PFSK-1 (cell line): Measurements from ENCODE around the gene PGBD5.

Experiments used
- FOXP2 ChIP-seq: optimal IDR thresholded peaks from 2 replicates; pipeline ENCODE3; 2011; ENCODE audit warnings: borderline replicate concordance, control low read depth, inconsistent platforms; ENCODE audit not compliant: insufficient read depth; ENCODE audit errors: extremely low read length, extremely low read depth
- POLR2AphosphoS5 ChIP-seq: IDR thresholded peaks from 2 replicates; pipeline ENCODE4 v1.6.1; 2012; ENCODE audit warnings: low read depth, mild to moderate bottlenecking, control low read depth, low read length, moderate library complexity
- REST ChIP-seq, 2 experiments: IDR thresholded peaks; 2 replicates each; pipeline versions ENCODE4 v1.6.1 to v1.8.0; 2011 to 2012; ENCODE audit warnings: low read depth in 2 of 2, low read length in 2 of 2, control low read depth in 1 of 2, inconsistent platforms in 1 of 2, mild to moderate bottlenecking in 1 of 2, moderate library complexity in 1 of 2; ENCODE audit not compliant: insufficient read depth in 1 of 2
- SIN3A ChIP-seq: IDR thresholded peaks from 2 replicates; pipeline ENCODE4 v1.6.1; 2012; ENCODE audit warnings: mild to moderate bottlenecking, low read length, moderate library complexity, borderline replicate concordance; ENCODE audit not compliant: insufficient read depth
- TAF1 ChIP-seq: IDR thresholded peaks from 2 replicates; pipeline ENCODE4 v1.6.1; 2012; ENCODE audit warnings: low read length, control low read depth, borderline replicate concordance; ENCODE audit not compliant: insufficient read depth

Gene PGBD5

GRCh38 chr1:230317823-230318819 is 108.0 kb downstream of the PGBD5 start:
- no peak for TF ChIP-seq SIN3A
- TF ChIP-seq TAF1: no peak
- TF ChIP-seq REST (IDR thresholded peaks at IDR 0.05; ENCODE audit: insufficient read depth in 1 of 2, low read depth in 2 of 2, low read length in 2 of 2): no peak
- TF ChIP-seq POLR2AphosphoS5: no peak
- no peak for TF ChIP-seq FOXP2

GRCh38 chr1:230316864-230317745 is 109.0 kb downstream of the PGBD5 start:
- TF ChIP-seq REST (IDR thresholded peaks at IDR 0.05; ENCODE audit: insufficient read depth in 1 of 2, low read depth in 2 of 2, low read length in 2 of 2): no peak
- TF ChIP-seq FOXP2: no peak
- TF ChIP-seq POLR2AphosphoS5: no peak
- TF ChIP-seq TAF1: no peak
- TF ChIP-seq SIN3A: no peak

- TF ChIP-seq SIN3A (no peak), POLR2AphosphoS5 (no peak), FOXP2 (no peak), TAF1 (no peak), REST (IDR thresholded peaks at IDR 0.05; ENCODE audit: insufficient read depth in 1 of 2, low read depth in 2 of 2, low read length in 2 of 2) (no peak)
Measured at GRCh38 chr1:230315099-230315498, 111.0 kb downstream of the PGBD5 start.

- no peak for TF ChIP-seq POLR2AphosphoS5
- TF ChIP-seq SIN3A: no peak
- no peak for TF ChIP-seq TAF1
- no peak for TF ChIP-seq REST (IDR thresholded peaks at IDR 0.05; ENCODE audit: insufficient read depth in 1 of 2, low read depth in 2 of 2, low read length in 2 of 2)
- TF ChIP-seq FOXP2: no peak
Measured at GRCh38 chr1:230314142-230314470, 112.0 kb downstream of the PGBD5 start.
